Femur (tissue), 1 donor: ENCODE results near the gene TH.

ENCODE experiments used
- DNase-seq: peaks from one replicate; pipeline ENCODE4 v3.0.0-alpha.2; 2017

The TH gene

GRCh38 chr11:2128130-2128510 lies 43.5 kb downstream of the TH start:
- DNase-seq, result peak; percentile 78

- peak; percentile 38 for DNase-seq
Measured at GRCh38 chr11:2127482-2128129, 44.0 kb downstream of the TH start.

- peak; percentile 21 for DNase-seq
Measured at GRCh38 chr11:2126520-2127085, 45.0 kb downstream of the TH start.

GRCh38 chr11:2124736-2125484 lies 46.7 kb downstream of the TH start:
- peak; percentile 20 for DNase-seq

- DNase-seq, result no peak
Measured at GRCh38 chr11:2123628-2123960, 48.0 kb downstream of the TH start.

GRCh38 chr11:2122907-2123627 lies 48.5 kb downstream of the TH start:
- peak; percentile 37 for DNase-seq

GRCh38 chr11:2122222-2122906 lies 49.3 kb downstream of the TH start:
- DNase-seq, result peak; percentile 40

- peak; percentile 22 for DNase-seq
Measured at GRCh38 chr11:2121227-2122130, 50.1 kb downstream of the TH start.

GRCh38 chr11:2120359-2121100 lies 51.1 kb downstream of the TH start:
- peak; percentile 19 for DNase-seq

GRCh38 chr11:2118677-2119076 lies 52.9 kb downstream of the TH start:
- DNase-seq, result no peak

- DNase-seq, result no peak
Measured at GRCh38 chr11:2116680-2117079, 54.9 kb downstream of the TH start.

GRCh38 chr11:2115308-2115707 lies 56.3 kb downstream of the TH start:
- no peak for DNase-seq

- no peak for DNase-seq
Measured at GRCh38 chr11:2114430-2115241, 57.0 kb downstream of the TH start.
